Endothelial cell of umbilical vein (primary cell): ENCODE results near the gene TMEM132E. TPM values are rescaled to one million over a fixed set of nuclear protein-coding genes. Genes with fewer than 3 reads are reported as not detected.

Experiments used
- BruUV-seq: library from RNA; stranded (reverse); fragments of 400-500 nt; replicated peaks from 2 replicates; lab custom pipeline; 2021; lab: Mats Ljungman, UMichigan
- CTCF ChIA-PET: fragments of 300-600, 350-600 bp; sonication (Branson Sonifier 250); formaldehyde crosslinking; loops from one replicate; lab custom pipeline; 2021; ENCODE audit warnings: antibody characterized with exemption, inconsistent platforms; lab: Charles Lee
- POLR2A ChIA-PET: fragments of 300-600, 350-600 bp; sonication (Branson Sonifier 250); formaldehyde crosslinking; loops from one replicate; lab custom pipeline; 2021; ENCODE audit warnings: antibody characterized with exemption, inconsistent platforms; lab: Charles Lee
- DNase-seq: peaks from one replicate; pipeline ENCODE4 v3.0.0-alpha.2; 2011; ENCODE audit warnings: low read depth, low spot score
- FAIRE-seq: peaks from 2 replicates; lab custom pipeline; 2011; peaks lifted over from hg19 to GRCh38; lab: Jason Lieb, UNC
- H2AFZ ChIP-seq: 2 replicates; pipeline ENCODE4 v1.6.0; 2012; ENCODE audit warnings: low read depth, low read length, control low read depth, inconsistent platforms
- H3K27ac ChIP-seq: 2 replicates; pipeline ENCODE4 v1.5.1; 2011; ENCODE audit warnings: low read depth, mild to moderate bottlenecking, control low read depth, low read length, moderate library complexity; ENCODE audit not compliant: insufficient read depth
- H3K27me3 ChIP-seq, 2 experiments: 2 replicates each; pipeline versions ENCODE4 v1.6.0 to v1.6.1; 2011; ENCODE audit warnings: low read length in 2 of 2, mixed read lengths in 1 of 2; ENCODE audit not compliant: control insufficient read depth in 2 of 2, insufficient read depth in 2 of 2
- H3K36me3 ChIP-seq, 2 experiments: 2 replicates in 1 of 2; 3 replicates in 1 of 2; pipeline ENCODE4 v1.5.1; 2011; ENCODE audit warnings: low read length in 2 of 2, mild to moderate bottlenecking in 1 of 2, moderate library complexity in 1 of 2; ENCODE audit not compliant: control insufficient read depth in 2 of 2, insufficient read depth in 2 of 2; ENCODE audit errors: extremely low read depth in 1 of 2
- H3K4me1 ChIP-seq: 3 replicates; pipeline ENCODE4 v1.5.1; 2011; ENCODE audit warnings: mild to moderate bottlenecking, low read length; ENCODE audit not compliant: control insufficient read depth, insufficient read depth; ENCODE audit errors: extremely low read depth
- H3K4me2 ChIP-seq: 2 replicates; pipeline ENCODE4 v1.6.1; 2011; ENCODE audit warnings: low read length, control low read depth, mixed read lengths; ENCODE audit not compliant: insufficient read depth
- H3K4me3 ChIP-seq, 3 experiments: fragments of 200-600 bp in 1 of 3; sonication (generic), shearing (Covaris generic) in 1 of 3; replicated peaks in 1 of 3; 2 replicates each; pipeline ENCODE4 v1.5.1; 2011 to 2016; ENCODE audit warnings: control low read depth in 3 of 3, low read length in 3 of 3, mild to moderate bottlenecking in 2 of 3, inconsistent platforms in 1 of 3, low read depth in 1 of 3, moderate library complexity in 1 of 3; ENCODE audit not compliant: insufficient read depth in 1 of 3
- H3K79me2 ChIP-seq: 2 replicates; pipeline ENCODE4 v1.6.0; 2012; ENCODE audit warnings: low read length, inconsistent platforms; ENCODE audit not compliant: control insufficient read depth, insufficient read depth
- H3K9ac ChIP-seq: replicated peaks from 2 replicates; pipeline ENCODE3; 2011; ENCODE audit warnings: low read length, control low read depth; ENCODE audit not compliant: insufficient read depth; ENCODE audit errors: extremely low read depth
- H3K9me1 ChIP-seq: replicated peaks from 3 replicates; pipeline ENCODE4 v1.6.0; 2011; ENCODE audit warnings: mild to moderate bottlenecking, low read length; ENCODE audit not compliant: control insufficient read depth, insufficient read depth; ENCODE audit errors: extremely low read depth
- H3K9me3 ChIP-seq: replicated peaks from 2 replicates; pipeline ENCODE4 v1.5.1; 2012; ENCODE audit warnings: low read length, inconsistent platforms; ENCODE audit not compliant: control insufficient read depth, insufficient read depth
- H4K20me1 ChIP-seq: replicated peaks from 2 replicates; pipeline ENCODE3; 2011; ENCODE audit warnings: mild to moderate bottlenecking, low read length; ENCODE audit not compliant: control insufficient read depth, insufficient read depth; ENCODE audit errors: extremely low read depth
- EZH2 ChIP-seq: IDR thresholded peaks from 2 replicates; pipeline ENCODE4 v1.6.1; 2012; ENCODE audit warnings: borderline replicate concordance, low read depth, mild to moderate bottlenecking, moderate library complexity, low read length, inconsistent platforms; ENCODE audit not compliant: severe bottlenecking
- FOS ChIP-seq: IDR thresholded peaks from 2 replicates; pipeline ENCODE4 v1.6.1; 2011; ENCODE audit warnings: mild to moderate bottlenecking, low read length, moderate library complexity, borderline replicate concordance; ENCODE audit not compliant: insufficient read depth
- MAX ChIP-seq: IDR thresholded peaks from 2 replicates; pipeline ENCODE4 v1.6.1; 2011; ENCODE audit not compliant: insufficient read depth, insufficient read length
- MYC ChIP-seq: IDR thresholded peaks from one replicate; pipeline ENCODE4 v1.6.1; 2011; ENCODE audit warnings: mild to moderate bottlenecking, low read depth, low read length
- dilution Hi-C: fragments of 300-500 bp; cut with MboI; formaldehyde crosslinking; loops from one replicate; pipeline ENCODE4 v1.15.0; 2019; ENCODE audit warnings: low sequenced_read_pairs; ENCODE audit not compliant: extremely low pct_ligation_motif_present
- intact Hi-C: fragments of 100-400 bp; cut with micrococcal nuclease; formaldehyde crosslinking; loops from one replicate; pipeline ENCODE4 v1.10.0; 2022
- polyA plus RNA-seq, 4 experiments: library from polyadenylated mRNA; depleted of rRNA in 3 of 4; stranded (reverse) in 3 of 4; unstranded in 1 of 4; fragments of >200 nt; gene quantifications; 2 replicates each; pipeline versions ENCODE4 v1.2.1 to v1.2.3, GENCODE V29; 2011 to 2012; ENCODE audit warnings: missing spikeins in 1 of 4
- total RNA-seq: library from RNA; stranded (reverse); gene quantifications from 2 replicates; pipeline ENCODE4 v1.2.3, GENCODE V29; 2021

Gene TMEM132E
- total and polyA plus RNA-seq, 2 donors (not counting 3 experiments of a cell fraction or from before 2014, with no cell fraction given) = not detected

- Histone ChIP-seq H3K9me1 (no peaks in the 10 kb centered on the region), H3K9me3 (no peaks in the 10 kb centered on the region), H3K4me1 (no peaks in the 10 kb centered on the region), H3K4me2 (no peak overlapping the region), H4K20me1 (no peaks in the 10 kb centered on the region), H3K27me3 (no peaks in the 10 kb centered on the region), H3K4me3 (no peak overlapping the region), H3K9ac (no peak overlapping the region), H2AFZ (no peak overlapping the region), H3K27ac (no peak overlapping the region), H3K79me2 (no peaks in the 10 kb centered on the region), H3K36me3 (no peaks in the 10 kb centered on the region)
- intact Hi-C loops = no loop called here
- no peak for TF ChIP-seq EZH2
- dilution Hi-C loops = no loop called here
- ChIA-PET POLR2A (no interaction called here), CTCF (no interaction called here)
- DNase-seq (no peak), FAIRE-seq (no peak)
- no TSS peak for BruUV-seq
Measured at GRCh38 chr17:34617398-34617797, 38.0 kb downstream of the TMEM132E start.

GRCh38 chr17:34619687-34620217 lies 40.4 kb downstream of the TMEM132E start:
- no peaks in the 10 kb centered on the region for H4K20me1 ChIP-seq
- POLR2A ChIA-PET = no interaction called here
- H3K9ac ChIP-seq = no peak overlapping the region
- no peaks in the 10 kb centered on the region for H3K9me3 ChIP-seq
- dilution Hi-C loops (no loop called here), intact Hi-C loops (no loop called here)
- FAIRE-seq (no peak), DNase-seq (no peak)
- TF ChIP-seq FOS (no peak), MYC (no peak), MAX (no peak), EZH2 (no peak)
- H2AFZ ChIP-seq = no peak overlapping the region
- H3K36me3 ChIP-seq = no peaks in the 10 kb centered on the region
- CTCF ChIA-PET = no interaction called here
- no peak overlapping the region for H3K4me3 ChIP-seq
- no peaks in the 10 kb centered on the region for H3K4me1 ChIP-seq
- H3K27ac ChIP-seq = no peak overlapping the region
- no peak overlapping the region for H3K4me2 ChIP-seq
- no peaks in the 10 kb centered on the region for H3K9me1 ChIP-seq
- peaks cover 0 to 3% of the 10 kb centered on the region in 2 experiments for H3K27me3 ChIP-seq
- BruUV-seq = no TSS peak
- no peaks in the 10 kb centered on the region for H3K79me2 ChIP-seq
